GM23248 (cell line): ENCODE data around the gene TFPI.

ENCODE experiments used
- EZH2 ChIP-seq: fragments of 200-600 bp; sonication (generic); IDR thresholded peaks from 2 replicates; pipeline ENCODE4 v1.6.1; 2018; ENCODE audit warnings: antibody characterized with exemption, mild to moderate bottlenecking; ENCODE audit not compliant: insufficient read depth, poor library complexity, severe bottlenecking
- EZH2phosphoT487 ChIP-seq: fragments of 200-600 bp; sonication (generic); IDR thresholded peaks from 2 replicates; pipeline ENCODE4 v1.6.1; 2018; ENCODE audit warnings: antibody characterized with exemption, moderate library complexity, mild to moderate bottlenecking, low read depth; ENCODE audit not compliant: insufficient read depth

GRCh38 chr2:187497140-187497539, 57.1 kb downstream of the TFPI start:
- no peak for TF ChIP-seq EZH2
- TF ChIP-seq EZH2phosphoT487 = no peak
